22Rv1 (cell line): ENCODE results near the gene AJM1.
"Not testable (repeated sequence)": the region's sequence is repeated elsewhere in the genome, so short reads cannot be mapped to it uniquely, and the experiment has no call there.

Experiments used
- ZFX ChIP-seq: fragments of 450-650 bp; IDR thresholded peaks from 2 replicates; pipeline ENCODE4 v1.6.1; 2017; ENCODE audit warnings: antibody characterized with exemption, borderline replicate concordance
- TF ChIP-seq, protein P1 (sequence below): fragments of 450-650 bp; IDR thresholded peaks from 2 replicates; pipeline ENCODE4 v1.5.1; 2017; ENCODE audit warnings: mild to moderate bottlenecking

- TF ChIP-seq, protein P1, sequence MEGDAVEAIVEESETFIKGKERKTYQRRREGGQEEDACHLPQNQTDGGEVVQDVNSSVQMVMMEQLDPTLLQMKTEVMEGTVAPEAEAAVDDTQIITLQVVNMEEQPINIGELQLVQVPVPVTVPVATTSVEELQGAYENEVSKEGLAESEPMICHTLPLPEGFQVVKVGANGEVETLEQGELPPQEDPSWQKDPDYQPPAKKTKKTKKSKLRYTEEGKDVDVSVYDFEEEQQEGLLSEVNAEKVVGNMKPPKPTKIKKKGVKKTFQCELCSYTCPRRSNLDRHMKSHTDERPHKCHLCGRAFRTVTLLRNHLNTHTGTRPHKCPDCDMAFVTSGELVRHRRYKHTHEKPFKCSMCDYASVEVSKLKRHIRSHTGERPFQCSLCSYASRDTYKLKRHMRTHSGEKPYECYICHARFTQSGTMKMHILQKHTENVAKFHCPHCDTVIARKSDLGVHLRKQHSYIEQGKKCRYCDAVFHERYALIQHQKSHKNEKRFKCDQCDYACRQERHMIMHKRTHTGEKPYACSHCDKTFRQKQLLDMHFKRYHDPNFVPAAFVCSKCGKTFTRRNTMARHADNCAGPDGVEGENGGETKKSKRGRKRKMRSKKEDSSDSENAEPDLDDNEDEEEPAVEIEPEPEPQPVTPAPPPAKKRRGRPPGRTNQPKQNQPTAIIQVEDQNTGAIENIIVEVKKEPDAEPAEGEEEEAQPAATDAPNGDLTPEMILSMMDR: not testable (repeated sequence)
- TF ChIP-seq ZFX: not testable (repeated sequence)
These were observed 40.6 kb downstream of the AJM1 start for GRCh38 chr9:136882947-136883283.
